ENCODE data around the gene STX8. TPM values are rescaled to one million over a fixed set of nuclear protein-coding genes. Genes with fewer than 3 reads are reported as not detected.

The STX8 gene
- total and polyA plus RNA-seq, 4 donors = 14.7 to 39.5 (median 28.7) TPM

- Histone ChIP-seq H3K36me3 (ENCODE audit: control insufficient read depth in 4 of 4, insufficient read depth in 3 of 4, low read depth in 1 of 4, low read length in 3 of 4) (no peaks in the 10 kb centered on the region), H3K4me3 (ENCODE audit: low read depth in 1 of 3, low read length in 3 of 3) (no peak overlapping the region), H3K27ac (ENCODE audit: low read depth in 1 of 2, low read length in 2 of 2) (no peak overlapping the region), H3K9me3 (ENCODE audit: control insufficient read depth in 4 of 4, low read length in 3 of 4) (no peaks in the 10 kb centered on the region), H3K9ac (ENCODE audit: low read depth in 1 of 2, low read length in 2 of 2) (no peak overlapping the region), H3K4me1 (ENCODE audit: control insufficient read depth in 4 of 4, insufficient read depth in 4 of 4, low read length in 3 of 4) (peaks cover 0 to 2% (median 0%) of the 10 kb centered on the region in 4 donors), H3K27me3 (ENCODE audit: control insufficient read depth in 4 of 4, insufficient read depth in 4 of 4, low read length in 3 of 4) (no peaks in the 10 kb centered on the region)
- DNase-seq (ENCODE audit: low spot score) = no peak
- WGBS = 93% methylated on average over 7 of the region's 7 CpGs
- no peak for TF ChIP-seq NR2F2 (IDR thresholded peaks at IDR 0.05)
- TF ChIP-seq REST (IDR thresholded peaks at IDR 0.05) = no peak
- no peak for TF ChIP-seq HNF4G (IDR thresholded peaks at IDR 0.05)
- no peak for TF ChIP-seq FOXA1 (IDR thresholded peaks at IDR 0.05)
- TF ChIP-seq SP1 (IDR thresholded peaks at IDR 0.05) = no peak
- TF ChIP-seq HNF4A (conservative IDR thresholded peaks at IDR 0.05) = no peak
- TF ChIP-seq RAD21 (IDR thresholded peaks at IDR 0.05) = no peak
- no peak for TF ChIP-seq JUND (IDR thresholded peaks at IDR 0.05)
- no peak for TF ChIP-seq MAX (IDR thresholded peaks at IDR 0.05)
- no peak for TF ChIP-seq GABPA (IDR thresholded peaks at IDR 0.05 in 1 of 2, conservative IDR thresholded peaks at IDR 0.05 in 1 of 2)
- no peak for TF ChIP-seq ZBTB33 (IDR thresholded peaks at IDR 0.05)
- no peak for TF ChIP-seq ATF3 (IDR thresholded peaks at IDR 0.05)
- no peak for TF ChIP-seq CTCF (IDR thresholded peaks at IDR 0.05; ENCODE audit: low read depth, low read length, missing input control)
- TF ChIP-seq YY1 (IDR thresholded peaks at IDR 0.05) = no peak
- no peak for TF ChIP-seq EGR1 (IDR thresholded peaks at IDR 0.05; ENCODE audit: low read depth in 2 of 2)
Measured at GRCh38 chr17:9233761-9234160, 341.9 kb downstream of the STX8 start.

- H3K4me1 ChIP-seq (ENCODE audit: control insufficient read depth in 4 of 4, insufficient read depth in 4 of 4, low read length in 3 of 4) = no peaks in the 10 kb centered on the region
- TF ChIP-seq NR2F2 (IDR thresholded peaks at IDR 0.05) (no peak), HNF4A (conservative IDR thresholded peaks at IDR 0.05) (no peak), ATF3 (IDR thresholded peaks at IDR 0.05) (no peak)
- H3K9me3 ChIP-seq (ENCODE audit: control insufficient read depth in 4 of 4, low read length in 3 of 4) = no peaks in the 10 kb centered on the region
- DNase-seq (ENCODE audit: low spot score) = no peak
- no peaks in the 10 kb centered on the region for H3K36me3 ChIP-seq (ENCODE audit: control insufficient read depth in 4 of 4, insufficient read depth in 3 of 4, low read depth in 1 of 4, low read length in 3 of 4)
- no peak overlapping the region for H3K27ac ChIP-seq (ENCODE audit: low read depth in 1 of 2, low read length in 2 of 2)
- 82% methylated on average over 9 of the region's 9 CpGs for WGBS
- no peak overlapping the region for H3K9ac ChIP-seq (ENCODE audit: low read depth in 1 of 2, low read length in 2 of 2)
- H3K4me3 ChIP-seq (ENCODE audit: low read depth in 1 of 3, low read length in 3 of 3) = no peak overlapping the region
- H3K27me3 ChIP-seq (ENCODE audit: control insufficient read depth in 4 of 4, insufficient read depth in 4 of 4, low read length in 3 of 4) = no peaks in the 10 kb centered on the region
Measured at GRCh38 chr17:9233271-9233599, 342.4 kb downstream of the STX8 start.

Measured in liver (tissue), 9 donors.